HG02938 (cell line): Measurements from ENCODE around the gene NGB.

Experiments
- ATAC-seq: cut with Tn5 transposase; IDR thresholded peaks from one replicate; pipeline ENCODE4 v1.9.1; 2021; ENCODE audit warnings: mild to moderate bottlenecking, moderate library complexity; ENCODE audit not compliant: unreplicated experiment

Gene NGB

GRCh38 chr14:77238996-77239395 lies 32.0 kb downstream of the NGB start:
- ATAC-seq = no peak

GRCh38 chr14:77238356-77238755 lies 32.6 kb downstream of the NGB start:
- ATAC-seq = no peak

- ATAC-seq = no peak
These were observed 34.2 kb downstream of the NGB start for GRCh38 chr14:77236814-77237213.

- ATAC-seq = no peak
These were observed 39.3 kb downstream of the NGB start for GRCh38 chr14:77231721-77232120.

GRCh38 chr14:77230914-77231313 lies 40.1 kb downstream of the NGB start:
- ATAC-seq = no peak

GRCh38 chr14:77228056-77228455 lies 43.0 kb downstream of the NGB start:
- ATAC-seq = no peak

- no peak for ATAC-seq
These were observed 45.0 kb downstream of the NGB start for GRCh38 chr14:77225892-77226557.

GRCh38 chr14:77225254-77225653 lies 45.8 kb downstream of the NGB start:
- ATAC-seq = no peak

- no peak for ATAC-seq
These were observed 46.8 kb downstream of the NGB start for GRCh38 chr14:77224212-77224611.

- ATAC-seq = no peak
These were observed 48.3 kb downstream of the NGB start for GRCh38 chr14:77222546-77223225.

GRCh38 chr14:77221241-77221871 lies 49.6 kb downstream of the NGB start:
- ATAC-seq = no peak

GRCh38 chr14:77220246-77221017 lies 50.6 kb downstream of the NGB start:
- no peak for ATAC-seq

- no peak for ATAC-seq
These were observed 51.4 kb downstream of the NGB start for GRCh38 chr14:77219591-77219990.

- ATAC-seq = no peak
These were observed 53.5 kb downstream of the NGB start for GRCh38 chr14:77217551-77217950.
